Stomach (tissue), 9 donors: ENCODE measurements around the gene RPH3AL. TPM values are rescaled to one million over a fixed set of nuclear protein-coding genes. Genes with fewer than 3 reads are reported as not detected.

Source experiments
- DNase-seq, 2 donors: peaks; one replicate each; pipeline versions ENCODE4 v3.0.0 to v3.0.0-alpha.2; 2013 to 2019
- H3K27ac ChIP-seq, 5 donors: fragments of 200-600 bp in 4 of 5; sonication (generic) in 4 of 5; one replicate each; pipeline ENCODE4 v1.5.1; 2013 to 2019; ENCODE audit warnings: mild to moderate bottlenecking in 1 of 5, moderate library complexity in 1 of 5
- H3K27me3 ChIP-seq, 3 donors: fragments of 200-600 bp; sonication (generic); one replicate each; pipeline ENCODE4 v1.5.1; 2017 to 2019; ENCODE audit warnings: mixed run types in 1 of 3
- H3K36me3 ChIP-seq, 4 donors: fragments of 200-600 bp; sonication (generic); 1 replicate in 3 of 4; 2 replicates in 1 of 4; pipeline ENCODE4 v1.5.1; 2016 to 2019
- H3K4me1 ChIP-seq, 4 donors: fragments of 200-600 bp; sonication (generic); one replicate each; pipeline ENCODE4 v1.5.1; 2016 to 2019
- H3K4me3 ChIP-seq, 4 donors: fragments of 200-600 bp; sonication (generic) in 3 of 4; one replicate each; pipeline ENCODE4 v1.5.1; 2016 to 2019; ENCODE audit warnings: mild to moderate bottlenecking in 1 of 4
- H3K9me3 ChIP-seq, 4 donors: fragments of 200-600 bp; sonication (generic); one replicate each; pipeline ENCODE4 v1.5.1; 2016 to 2019
- EP300 ChIP-seq: sonication (generic); formaldehyde crosslinking; IDR thresholded peaks from one replicate; pipeline ENCODE4 v1.6.1; 2017; ENCODE audit warnings: antibody characterized with exemption
- POLR2A ChIP-seq, 4 donors: fragments of 450-650 bp; IDR thresholded peaks; one replicate each; pipeline ENCODE4 v1.6.1; 2016; ENCODE audit warnings: antibody characterized with exemption in 4 of 4, control low read depth in 2 of 4, mild to moderate bottlenecking in 1 of 4, moderate library complexity in 1 of 4
- POLR2AphosphoS5 ChIP-seq, 3 donors: sonication (generic); formaldehyde crosslinking; IDR thresholded peaks; one replicate each; pipeline ENCODE4 v1.6.1; 2016; ENCODE audit warnings: antibody characterized with exemption in 3 of 3
- WGBS, 5 donors: extraction: QIAGEN DNeasy Blood & Tissue Kit in 3 of 5; methylation state at CpG; one replicate each; pipeline versions ENCODE4 v1.1.5 to v1.1.7; 2013 to 2018; 5-methylcytosine and 5-hydroxymethylcytosine counted together
- intact Hi-C: fragments of 100-400 bp; cut with DNase I; formaldehyde crosslinking; loops from one replicate; pipeline ENCODE4 v1.15.1; 2023; ENCODE audit warnings: low total_unique reads
- polyA plus RNA-seq, 3 donors: library from polyadenylated mRNA; stranded (reverse); fragments of 200-250 nt; gene quantifications; one replicate each; pipeline ENCODE4 v1.2.3, GENCODE V29; 2013
- total RNA-seq, 5 donors: library from RNA; depleted of rRNA; stranded (reverse); fragments of >200 nt; gene quantifications; one replicate each; pipeline versions ENCODE4 v1.1.0 to v1.2.3, GENCODE V29; 2014 to 2016
- TF ChIP-seq, protein P1 (sequence below), 7 experiments: fragments of 450-650 bp in 4 of 7; fragments of 200-600 bp in 3 of 7; sonication (generic) in 3 of 7; IDR thresholded peaks; one replicate each; pipeline ENCODE4 v1.5.1; 2016 to 2019; ENCODE audit warnings: antibody characterized with exemption in 7 of 7, control low read depth in 2 of 7, mild to moderate bottlenecking in 1 of 7
- donor health status: healthy with polysubstance abuse.
- donor health status: Bipolar disorder and iron deficiency.
- donor health status: healthy.

The RPH3AL gene
- total and polyA plus RNA-seq, 8 donors = 4.9 to 38.5 (median 17.4) TPM

GRCh38 chr17:348692-349425, 3.7 kb downstream of the RPH3AL start:
- H3K9me3 ChIP-seq = no peaks in the 10 kb centered on the region
- no peak for TF ChIP-seq POLR2A (IDR thresholded peaks at IDR 0.05)
- TF ChIP-seq POLR2AphosphoS5 (IDR thresholded peaks at IDR 0.05) = peak in 2 of 3 donors; percentile 54
- no peaks in the 10 kb centered on the region for H3K27me3 ChIP-seq
- DNase-seq = peak in 1 of 2 donors; percentile 85
- H3K36me3 ChIP-seq = no peaks in the 10 kb centered on the region
- H3K27ac ChIP-seq = peak overlapping the region; percentile 72 to 91 (median 90)
- 40 to 61% (median 45%) methylated on average over 12 of the region's 12 CpGs for WGBS, 5 donors
- intact Hi-C loops = no loop called here
- H3K4me3 ChIP-seq = peak overlapping the region in 1 of 4 donors; percentile 19
- peaks cover 50 to 67% (median 57%) of the 10 kb centered on the region in 4 donors for H3K4me1 ChIP-seq

DNA sequence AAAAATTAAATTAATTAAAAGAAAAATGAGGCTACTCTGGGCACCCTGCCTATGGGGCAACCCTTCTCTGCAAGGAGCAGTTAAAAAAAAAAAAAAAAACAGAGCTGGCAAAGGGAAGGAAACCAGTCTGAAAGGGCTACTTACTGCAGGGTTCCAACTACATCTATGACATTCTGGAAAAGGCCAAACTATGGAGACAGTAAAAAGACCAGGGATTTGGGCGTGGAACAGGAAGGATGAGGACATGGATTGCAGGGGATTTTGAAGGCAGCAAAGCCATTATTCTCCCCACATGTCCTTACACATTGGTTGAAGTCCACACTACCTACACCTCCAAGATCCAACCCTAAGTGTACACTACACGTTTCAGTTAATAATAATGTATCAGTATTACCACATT, 4.6 kb downstream of the RPH3AL start:
- Histone ChIP-seq H3K27me3 (no peaks in the 10 kb centered on the region), H3K27ac (peak overlapping the region in 4 of 5 donors; percentile 47 to 91 (median 90)), H3K4me3 (no peak overlapping the region), H3K4me1 (peaks cover 47 to 58% (median 51%) of the 10 kb centered on the region in 4 donors), H3K36me3 (no peaks in the 10 kb centered on the region), H3K9me3 (no peaks in the 10 kb centered on the region)
- no peak for DNase-seq
- 39 to 51% (median 42%) methylated on average over 2 of the region's 2 CpGs for WGBS, 5 donors
- TF ChIP-seq EP300 (no peak), POLR2AphosphoS5 (IDR thresholded peaks at IDR 0.05) (no peak), POLR2A (IDR thresholded peaks at IDR 0.05) (no peak)
- TF ChIP-seq, protein P1, sequence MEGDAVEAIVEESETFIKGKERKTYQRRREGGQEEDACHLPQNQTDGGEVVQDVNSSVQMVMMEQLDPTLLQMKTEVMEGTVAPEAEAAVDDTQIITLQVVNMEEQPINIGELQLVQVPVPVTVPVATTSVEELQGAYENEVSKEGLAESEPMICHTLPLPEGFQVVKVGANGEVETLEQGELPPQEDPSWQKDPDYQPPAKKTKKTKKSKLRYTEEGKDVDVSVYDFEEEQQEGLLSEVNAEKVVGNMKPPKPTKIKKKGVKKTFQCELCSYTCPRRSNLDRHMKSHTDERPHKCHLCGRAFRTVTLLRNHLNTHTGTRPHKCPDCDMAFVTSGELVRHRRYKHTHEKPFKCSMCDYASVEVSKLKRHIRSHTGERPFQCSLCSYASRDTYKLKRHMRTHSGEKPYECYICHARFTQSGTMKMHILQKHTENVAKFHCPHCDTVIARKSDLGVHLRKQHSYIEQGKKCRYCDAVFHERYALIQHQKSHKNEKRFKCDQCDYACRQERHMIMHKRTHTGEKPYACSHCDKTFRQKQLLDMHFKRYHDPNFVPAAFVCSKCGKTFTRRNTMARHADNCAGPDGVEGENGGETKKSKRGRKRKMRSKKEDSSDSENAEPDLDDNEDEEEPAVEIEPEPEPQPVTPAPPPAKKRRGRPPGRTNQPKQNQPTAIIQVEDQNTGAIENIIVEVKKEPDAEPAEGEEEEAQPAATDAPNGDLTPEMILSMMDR (IDR thresholded peaks at IDR 0.05) = no peak
- intact Hi-C loops = no loop called here

DNA sequence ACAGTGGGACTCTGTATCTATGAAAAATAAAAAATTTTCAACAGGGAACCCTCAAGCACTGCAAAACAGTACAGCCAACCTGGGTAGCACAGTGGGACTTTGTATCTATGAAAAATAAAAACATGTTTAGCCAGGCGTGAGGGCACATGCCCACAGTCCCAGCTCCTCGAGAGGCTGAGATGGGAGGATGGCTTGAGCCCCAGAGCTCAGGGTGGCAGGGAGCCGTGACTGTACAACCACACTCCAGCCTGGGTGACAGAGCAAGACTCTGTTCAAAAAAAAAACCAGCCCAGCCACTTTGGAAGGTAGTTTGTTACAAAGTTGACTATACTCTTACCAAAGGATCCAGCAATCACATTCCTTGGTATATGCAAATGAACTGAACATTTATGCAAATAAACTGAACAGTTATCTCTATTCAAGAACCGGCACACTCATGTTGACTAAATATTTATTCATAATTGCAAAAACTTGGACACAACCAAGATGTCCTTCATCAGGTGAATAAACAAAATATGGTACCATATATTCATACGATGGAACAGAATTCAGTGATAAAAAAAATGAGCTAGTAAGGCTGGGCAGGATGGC, 5.2 kb downstream of the RPH3AL start:
- Histone ChIP-seq H3K4me3 (no peak overlapping the region), H3K27me3 (no peaks in the 10 kb centered on the region)
- TF ChIP-seq POLR2A (IDR thresholded peaks at IDR 0.05) (no peak), POLR2AphosphoS5 (IDR thresholded peaks at IDR 0.05) (no peak), EP300 (no peak)
- TF ChIP-seq, protein P1 (IDR thresholded peaks at IDR 0.05) = no peak

GRCh38 chr17:345992-346785, 6.4 kb downstream of the RPH3AL start:
- no peak for DNase-seq
- Histone ChIP-seq H3K27me3 (no peaks in the 10 kb centered on the region), H3K27ac (no peak overlapping the region), H3K4me3 (no peak overlapping the region), H3K4me1 (peaks cover 30 to 40% (median 36%) of the 10 kb centered on the region in 4 donors), H3K36me3 (no peaks in the 10 kb centered on the region), H3K9me3 (no peaks in the 10 kb centered on the region)
- intact Hi-C loops = no loop called here
- 74 to 82% (median 78%) methylated on average over 11 to 12 of the region's 12 CpGs for WGBS, 5 donors
- TF ChIP-seq POLR2A (IDR thresholded peaks at IDR 0.05) (no peak), EP300 (no peak), POLR2AphosphoS5 (IDR thresholded peaks at IDR 0.05) (no peak)
- TF ChIP-seq, protein P1 (IDR thresholded peaks at IDR 0.05) = no peak

More for the DNA sequence above, 5.2 kb downstream of the RPH3AL start:
- Histone ChIP-seq H3K4me1 (peaks cover 42 to 52% (median 46%) of the 10 kb centered on the region in 4 donors), H3K36me3 (no peaks in the 10 kb centered on the region), H3K9me3 (no peaks in the 10 kb centered on the region), H3K27ac (peak overlapping the region in 4 of 5 donors; percentile 47 to 91 (median 90))
- DNase-seq = no peak
- WGBS, 5 donors = 57 to 84% (median 61%) methylated on average over 4 to 5 of the region's 5 CpGs
- intact Hi-C loops = no loop called here
